Anterior cingulate cortex (tissue), 58 donors: ENCODE data around the gene ECI1.

Source experiments
- DNase-seq, 58 donors: peaks; one replicate each; lab custom pipeline; 2025; lab: John Stamatoyannopoulos, UW

Gene ECI1

DNA sequence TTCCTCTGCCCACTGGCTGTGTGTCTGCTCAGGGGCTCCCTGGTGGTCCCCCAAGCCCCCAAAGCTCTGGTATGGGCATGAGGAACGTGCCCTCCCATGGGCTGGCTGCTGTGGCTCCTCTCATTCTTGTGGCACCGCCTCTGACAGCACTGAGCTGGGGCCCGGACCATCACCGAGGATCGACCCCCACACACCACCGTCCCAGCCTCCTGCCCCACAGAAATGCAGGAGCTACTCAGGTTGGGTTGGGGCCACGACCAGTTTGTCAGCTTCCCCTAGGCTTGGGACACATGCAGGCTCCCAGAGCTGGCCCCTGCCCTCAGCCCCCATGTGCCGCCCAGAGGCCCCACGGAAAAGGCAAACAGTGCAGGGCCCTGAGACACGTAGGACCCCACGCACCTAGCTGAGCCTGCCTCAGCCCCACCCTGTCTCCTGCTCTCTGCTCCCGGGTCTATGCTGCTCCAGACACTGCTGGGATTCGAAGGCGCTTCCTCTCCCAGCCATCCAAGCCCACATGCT is 51.7 kb downstream of the ECI1 start:
- DNase-seq = no peak

DNA sequence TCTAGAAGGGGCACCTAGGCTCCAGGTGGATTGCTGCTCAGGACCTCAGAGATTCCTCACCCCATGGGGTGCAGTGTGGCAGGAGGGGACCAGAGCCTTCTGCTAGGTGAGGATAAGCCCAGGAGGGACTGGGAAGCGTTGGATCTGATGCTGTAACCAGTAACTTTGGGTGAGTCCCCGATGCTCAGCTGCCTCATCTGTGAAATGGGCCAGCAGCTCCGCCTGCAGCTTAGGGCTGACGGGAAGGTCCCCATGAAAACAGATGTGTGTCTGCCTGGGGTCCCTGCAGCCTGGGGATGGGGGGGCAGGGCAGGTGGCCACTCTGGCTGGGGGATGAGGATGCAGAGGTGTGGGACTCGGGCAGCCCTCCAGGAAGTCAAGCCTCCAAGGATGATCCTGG is 52.3 kb downstream of the ECI1 start:
- no peak for DNase-seq

DNA sequence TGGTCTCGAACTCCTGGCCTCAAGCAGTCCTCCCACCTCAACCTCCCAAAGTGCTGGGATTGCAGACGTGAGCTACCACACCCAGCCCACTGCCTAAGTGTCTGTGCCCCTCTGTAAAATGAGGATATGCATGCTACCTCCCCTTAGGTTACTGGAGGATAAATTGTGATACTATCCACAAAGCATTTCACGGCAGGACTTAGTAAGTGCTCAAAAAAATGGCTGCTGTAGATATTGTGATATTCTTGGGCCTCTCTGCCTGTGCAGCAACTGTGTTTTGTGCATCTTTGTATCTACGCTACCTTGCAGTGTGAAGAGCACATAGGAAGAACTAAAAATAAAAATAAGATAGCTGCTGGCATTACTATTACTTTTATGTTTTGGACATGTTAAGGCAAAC is 53.1 kb downstream of the ECI1 start:
- DNase-seq = no peak

DNA sequence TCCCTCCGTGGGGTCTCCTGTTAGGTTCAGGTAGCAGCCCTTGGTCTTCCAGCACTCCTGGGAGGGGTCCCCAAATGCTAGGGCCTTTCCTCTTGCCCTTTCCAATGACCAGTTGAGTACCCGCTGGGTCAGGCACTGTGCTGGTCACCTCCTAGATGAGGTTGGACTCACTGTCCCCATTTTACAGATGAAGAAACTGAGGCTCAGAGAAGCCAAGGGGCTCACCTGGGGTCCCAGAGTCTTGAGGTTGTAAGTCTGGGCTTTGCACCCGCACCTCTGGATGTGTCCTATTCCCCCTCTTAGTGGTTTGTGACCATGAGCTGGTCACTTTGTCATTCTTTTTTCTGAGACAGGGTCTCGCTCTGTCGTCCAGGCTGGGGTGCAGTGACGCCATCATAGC is 53.6 kb downstream of the ECI1 start:
- no peak for DNase-seq

DNA sequence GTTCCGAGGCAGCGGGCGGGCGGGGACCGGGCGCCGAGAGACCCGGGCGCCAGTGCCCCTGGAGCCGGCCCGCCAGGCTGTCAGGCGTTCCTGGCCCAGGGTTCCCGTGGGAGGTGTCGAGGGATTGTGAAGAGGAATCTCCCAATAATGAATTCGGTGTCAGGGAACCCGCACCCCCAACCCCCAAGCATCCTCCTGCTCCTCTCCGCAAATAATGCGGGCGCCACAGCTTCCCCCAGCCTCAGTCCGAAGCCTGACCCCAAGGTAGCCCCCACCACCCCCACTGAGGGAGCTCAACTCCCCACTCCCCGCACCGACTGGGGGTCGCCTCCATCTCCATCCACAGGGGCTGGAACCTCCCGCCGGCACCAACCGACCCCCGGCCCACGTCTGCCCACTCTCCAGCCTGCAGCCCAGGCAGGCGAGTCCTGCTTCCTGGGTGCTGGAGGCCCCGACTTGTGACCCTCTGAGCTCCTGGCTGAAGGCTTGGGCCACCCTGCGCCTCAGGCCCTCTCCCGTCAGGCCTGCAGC is 54.3 kb downstream of the ECI1 start:
- no peak for DNase-seq

DNA sequence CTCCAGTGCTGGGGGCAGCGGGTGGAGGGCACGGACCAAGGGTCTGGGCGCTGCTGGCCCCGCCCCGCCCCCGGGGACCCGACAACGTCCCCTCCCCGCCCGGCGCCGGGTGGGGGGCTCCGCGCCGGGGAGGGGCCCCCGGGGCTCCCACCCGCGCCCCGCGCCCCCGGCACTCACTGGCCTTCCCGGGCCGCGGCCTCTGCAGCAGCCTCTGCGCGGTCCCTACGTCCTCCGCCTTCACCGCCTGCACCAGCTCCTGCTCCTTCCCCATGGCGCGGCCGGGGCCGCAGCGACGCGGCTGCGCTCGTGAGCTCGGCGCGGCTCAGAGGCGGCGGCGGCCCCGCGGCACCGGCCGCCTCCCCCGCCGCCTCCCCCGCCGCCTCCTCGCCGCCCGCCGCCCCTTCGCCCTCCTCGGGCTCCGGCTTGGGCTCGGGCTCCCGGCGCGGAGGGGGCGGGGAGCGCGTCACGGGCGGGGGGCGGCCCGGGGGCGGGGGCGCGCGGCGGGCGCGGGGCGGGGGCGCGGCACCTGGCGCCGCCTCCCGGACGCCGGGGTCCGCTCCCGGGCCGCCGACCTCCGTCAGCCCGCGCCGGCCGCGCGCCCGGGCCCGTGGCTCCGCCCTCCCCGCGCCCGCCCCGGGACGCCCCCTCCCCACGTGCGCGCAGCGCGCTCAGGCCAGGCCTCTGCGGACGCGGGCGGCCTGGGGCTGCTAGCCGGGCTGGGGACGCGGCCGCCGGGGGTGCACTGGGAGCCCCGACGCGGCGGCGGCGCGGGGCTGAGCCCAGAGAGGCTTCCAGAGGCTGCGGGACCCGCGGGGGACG is 55.0 kb downstream of the ECI1 start, which contains the start of gene CASKIN1:
TSS of gene CASKIN1 (minus strand) at position 444 of the 819 bp plus-strand sequence. CDS start at position 271, 173 bp downstream.
- peak in 2 of 58 donors; percentile 14 to 21 for DNase-seq

DNA sequence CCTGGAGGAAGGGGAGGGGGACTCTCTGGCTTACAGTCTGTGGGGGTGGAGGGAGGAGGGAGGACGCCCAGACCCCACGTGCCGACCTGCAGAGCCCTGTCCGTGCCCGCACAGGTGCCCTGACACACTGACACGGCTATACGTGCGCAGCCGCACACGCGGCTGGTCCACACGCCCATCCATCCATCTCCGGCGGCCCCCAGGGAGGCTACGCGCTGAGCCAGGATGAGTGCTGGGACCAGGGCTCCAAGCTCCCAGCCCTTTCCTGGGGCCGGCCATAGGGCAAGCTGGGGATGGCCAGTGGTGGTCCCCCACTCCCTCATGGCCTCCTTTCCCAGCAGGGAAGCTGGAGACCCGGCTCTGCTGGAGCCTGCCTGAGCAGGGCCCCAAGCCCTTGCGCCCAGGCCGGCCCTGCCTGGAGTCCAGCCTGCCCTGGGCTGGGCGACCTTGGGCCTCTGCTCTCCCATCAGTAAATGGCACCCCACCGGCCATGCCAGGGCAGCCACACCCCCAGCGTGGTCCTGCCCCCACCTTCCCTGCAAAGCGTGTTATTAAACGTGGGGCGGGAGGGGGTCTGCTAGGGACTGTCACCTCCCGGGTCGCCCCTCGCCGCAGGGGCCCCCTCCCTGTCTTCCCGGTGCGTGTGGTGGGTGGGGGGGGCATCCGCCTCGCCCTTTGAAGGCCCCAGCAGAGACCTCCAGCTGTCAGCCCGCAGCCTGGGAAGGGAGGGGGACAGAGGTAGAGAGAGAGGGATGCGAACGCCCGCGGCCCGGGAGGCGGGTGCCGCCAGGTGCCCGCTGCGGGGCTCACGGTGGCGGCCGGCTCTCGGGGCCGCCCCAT is 55.8 kb downstream of the ECI1 start:
- DNase-seq = no peak

DNA sequence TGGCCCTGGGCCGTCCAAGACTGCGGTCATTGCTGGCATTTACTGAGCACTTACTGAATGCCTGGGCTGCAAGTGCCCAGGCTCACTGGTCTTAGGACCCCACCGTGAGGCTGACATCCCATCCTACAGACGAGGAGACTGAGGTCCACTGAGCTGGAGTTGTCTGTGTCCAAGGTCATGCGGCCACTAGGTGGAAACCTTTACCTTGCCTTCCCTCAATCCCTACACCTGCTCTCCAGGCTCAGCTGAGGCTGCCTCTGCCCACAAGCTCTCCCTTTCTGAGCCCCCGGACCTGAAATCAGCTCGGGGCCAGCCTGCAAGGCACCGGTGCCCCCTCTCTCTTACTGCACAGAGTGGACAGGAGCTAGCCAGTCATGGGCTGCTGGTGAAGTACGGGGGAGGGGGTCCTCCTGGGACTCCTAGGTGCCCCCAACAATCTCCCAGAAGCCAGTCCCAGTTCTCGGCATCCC is 56.5 kb downstream of the ECI1 start:
- DNase-seq = no peak

DNA sequence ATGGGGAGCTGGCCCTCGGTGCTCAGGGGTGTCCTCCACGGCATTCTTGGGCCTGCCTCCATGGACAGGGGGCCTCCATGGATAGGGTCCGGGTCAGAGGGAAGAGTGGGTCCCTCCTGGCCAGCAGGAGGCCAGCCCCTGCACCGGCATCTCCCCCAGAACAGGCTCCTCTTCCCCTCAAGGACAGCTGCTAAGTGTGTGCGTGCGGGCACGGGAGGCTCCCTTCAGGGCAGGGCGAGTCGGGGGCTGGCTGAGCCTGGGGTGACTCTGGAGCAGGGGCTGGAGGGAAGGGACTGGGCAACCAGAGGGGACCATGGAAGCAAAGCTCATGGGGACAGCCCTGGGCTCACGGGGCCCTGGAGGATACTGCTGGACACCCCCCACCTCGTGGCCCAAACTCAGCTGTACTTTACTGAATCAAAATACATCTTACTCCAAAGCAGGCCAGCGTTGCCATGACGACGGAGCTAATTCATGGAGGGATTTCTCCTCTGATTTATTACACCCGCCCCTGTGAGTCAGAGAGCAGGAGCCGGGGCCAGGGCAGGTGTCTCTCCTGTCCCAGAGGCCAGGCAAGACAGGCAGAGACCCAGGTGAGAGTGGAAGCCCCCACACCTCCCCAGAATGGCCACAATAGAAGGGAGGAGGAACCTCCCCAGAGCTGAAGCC is 57.1 kb downstream of the ECI1 start:
- peak in 7 of 58 donors; percentile 8 to 38 (median 26) for DNase-seq

DNA sequence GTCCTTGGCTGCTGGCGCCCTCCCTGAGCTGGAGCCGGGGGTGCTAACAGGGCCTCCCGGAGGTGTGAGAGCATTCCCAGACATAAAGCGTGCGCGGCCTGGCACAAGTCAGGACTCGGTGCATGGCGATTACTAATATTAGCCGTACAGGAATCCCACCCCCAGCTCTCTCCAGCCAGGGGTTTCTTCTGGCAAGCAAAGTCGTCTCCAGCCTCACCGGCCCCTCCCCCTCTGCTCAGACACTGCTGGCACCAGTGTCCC is 60.0 kb downstream of the ECI1 start:
- peak in 6 of 58 donors; percentile 48 to 67 (median 50) for DNase-seq

DNA sequence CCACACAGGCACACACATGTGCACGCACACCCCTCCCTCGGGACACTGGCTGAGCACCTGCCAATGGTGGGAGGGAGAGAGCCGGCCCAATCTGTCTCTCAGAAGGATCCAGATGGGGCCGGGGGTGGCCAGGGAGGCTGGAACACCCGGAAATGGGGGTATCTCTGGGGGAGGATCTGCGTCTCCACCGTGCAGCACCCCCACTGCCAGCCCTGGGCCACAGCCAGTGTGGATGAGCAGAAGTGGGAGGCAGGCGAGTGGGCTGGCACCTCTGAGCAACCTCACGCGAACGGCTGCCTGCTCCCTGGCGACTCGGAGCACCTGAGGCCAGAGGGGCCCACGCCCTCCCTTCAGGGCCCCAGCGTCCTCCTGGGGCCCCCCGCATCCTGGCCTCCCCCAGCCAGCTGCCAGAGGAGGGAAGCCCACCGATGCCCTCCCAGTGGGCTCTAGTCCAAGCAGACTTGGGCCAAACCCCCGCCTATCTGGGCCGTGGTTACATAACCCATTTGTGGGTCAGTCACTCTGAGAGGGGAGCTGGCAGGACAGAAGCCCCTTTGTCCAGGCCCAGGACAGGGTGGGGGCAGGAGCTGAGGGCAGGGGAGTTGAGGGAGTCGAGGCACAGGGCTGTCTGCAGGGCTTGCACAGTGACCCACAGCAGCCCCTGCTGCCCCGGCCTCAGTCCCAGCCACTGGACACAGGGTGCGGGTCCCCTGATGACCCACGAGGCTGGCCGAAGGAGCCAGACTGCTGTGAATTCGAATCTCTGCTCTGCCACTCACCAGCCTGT is 60.5 kb downstream of the ECI1 start:
- peak in 49 of 58 donors; percentile 12 to 83 (median 57) for DNase-seq

DNA sequence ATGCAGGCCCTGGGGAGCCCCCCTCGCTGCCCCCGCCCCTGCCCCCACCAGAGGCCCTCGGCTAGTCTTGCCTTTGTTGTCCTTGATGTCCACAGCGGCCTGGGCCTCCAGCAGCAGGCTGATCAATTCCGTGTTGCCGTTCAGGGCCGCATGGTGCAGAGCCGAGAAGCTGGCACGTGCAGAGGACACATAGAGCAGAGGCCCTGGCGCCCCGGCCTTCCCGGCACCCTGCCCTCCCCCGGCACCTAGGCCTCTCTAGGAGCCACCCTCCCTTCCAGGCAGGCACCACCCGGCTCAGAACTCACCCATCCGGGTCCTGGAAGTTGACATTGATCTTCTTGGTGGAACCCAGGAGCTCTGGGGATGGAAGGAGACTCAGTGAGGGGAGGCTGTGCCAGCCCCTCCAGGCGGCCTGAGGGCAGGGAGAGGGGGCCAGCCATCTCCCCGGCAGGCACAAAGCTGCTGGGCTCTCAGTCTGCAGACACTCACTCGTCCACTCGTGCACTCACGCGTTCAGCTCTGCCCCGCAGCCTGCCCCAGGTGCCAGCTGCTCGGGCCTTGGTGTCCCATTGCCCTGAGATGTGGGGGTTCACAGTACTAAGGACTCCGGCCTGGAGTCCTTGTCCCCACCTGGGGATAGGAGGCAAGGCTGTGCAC is 61.3 kb downstream of the ECI1 start:
- no peak for DNase-seq
